ENCODE measurements around the gene PRKCZ.
A peak's percentile ranks its signal among the peaks of the same experiment; 100 is the strongest.

PRKCZ gene

DNA sequence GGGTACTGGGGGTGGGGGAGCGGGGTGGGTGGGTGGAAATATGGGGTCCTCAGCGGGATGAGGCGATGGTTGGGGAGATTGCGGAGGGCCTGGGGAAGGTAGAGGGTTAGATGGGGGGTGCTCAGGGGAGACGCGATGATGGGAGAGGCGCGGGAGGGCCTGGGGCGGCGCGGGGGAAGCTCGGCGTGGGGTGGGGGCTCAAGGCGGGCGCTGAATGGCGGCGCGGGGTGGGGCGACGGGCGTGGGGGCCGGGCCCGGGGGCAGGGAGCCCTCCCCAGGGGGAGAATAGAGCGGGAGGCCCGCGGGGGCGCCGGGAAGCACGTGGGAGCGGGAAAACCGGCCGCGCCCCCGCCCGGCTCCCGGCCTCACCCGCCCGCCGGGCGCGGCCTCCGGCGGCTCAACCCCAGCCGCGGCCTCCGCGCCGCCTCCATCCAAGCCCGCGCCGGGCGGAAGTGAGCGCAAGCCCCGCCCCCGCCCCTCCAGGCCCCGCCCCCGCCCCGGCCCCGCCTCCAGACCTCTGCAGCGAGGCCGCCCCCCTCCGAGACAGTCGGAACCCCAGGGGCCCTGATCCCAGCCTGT lies 144.2 kb downstream of the PRKCZ start, which contains the start of gene FAAP20:
Gene FAAP20 (minus strand): TSS at position 454 of the 579 bp plus-strand sequence. CDS start 23 bp downstream, at position 431.
- peak; percentile 40 for DNase-seq (ENCODE audit: low spot score)

DNA sequence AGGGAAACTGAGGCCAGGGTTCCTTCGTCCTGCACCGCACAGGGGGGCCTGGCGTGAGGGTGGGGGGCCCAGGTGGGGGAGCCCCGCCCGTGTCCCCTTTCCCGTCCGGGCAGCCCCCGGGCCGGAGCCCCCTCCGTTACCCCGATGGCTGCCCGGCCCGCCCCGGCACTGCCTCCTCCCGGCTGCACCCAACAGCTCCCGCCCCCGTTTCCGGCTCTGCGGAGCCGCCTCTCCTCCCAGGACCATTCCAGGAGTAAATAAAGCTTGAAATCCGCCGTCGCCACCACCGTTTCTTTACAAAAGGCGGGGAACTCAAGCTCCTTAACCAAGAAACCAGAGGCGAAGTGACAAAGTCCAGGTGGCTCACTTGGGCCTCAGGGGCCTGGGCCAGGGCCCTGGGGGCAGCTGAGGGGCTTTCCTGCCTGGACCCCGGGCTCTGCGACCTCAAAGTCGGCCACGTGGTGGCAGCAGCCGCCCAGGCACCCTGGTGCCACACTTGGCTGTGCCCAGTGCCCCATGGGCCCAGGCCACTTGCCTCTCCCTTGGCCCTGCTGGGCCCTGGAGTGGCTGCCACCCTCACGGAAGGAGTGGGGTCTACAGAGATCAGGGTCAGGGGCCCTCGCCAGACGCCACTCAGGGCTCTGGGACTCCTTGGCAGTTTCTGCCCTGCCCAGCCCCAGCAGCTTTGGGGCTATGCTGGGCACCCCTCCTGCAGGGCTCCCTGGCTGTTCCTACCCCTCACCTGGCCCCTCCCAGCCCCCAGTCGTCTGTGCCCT lies 144.9 kb downstream of the PRKCZ start:
- peak; percentile 77 for DNase-seq (ENCODE audit: low spot score)

DNA sequence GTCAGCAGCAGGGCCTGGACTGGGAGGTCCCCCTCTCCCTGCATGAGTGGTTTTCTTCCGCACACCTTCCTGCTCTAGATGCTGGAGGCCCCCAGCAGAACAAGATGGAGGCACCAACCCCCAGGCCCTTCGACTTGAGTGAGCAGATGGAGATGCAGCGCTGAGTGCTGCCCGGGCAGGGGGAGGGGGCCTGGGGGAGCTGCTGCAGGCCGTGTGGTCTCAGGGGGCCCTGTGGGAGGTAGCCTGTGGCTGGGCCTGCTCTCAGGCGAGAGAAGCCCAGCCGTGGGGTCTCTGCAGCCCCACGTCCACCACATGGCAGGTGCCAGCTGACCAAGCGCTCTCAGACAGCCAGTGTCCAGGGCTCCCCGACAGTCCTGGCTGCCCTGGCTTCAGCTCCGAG lies 145.6 kb downstream of the PRKCZ start:
- DNase-seq (ENCODE audit: low spot score), result no peak

DNA sequence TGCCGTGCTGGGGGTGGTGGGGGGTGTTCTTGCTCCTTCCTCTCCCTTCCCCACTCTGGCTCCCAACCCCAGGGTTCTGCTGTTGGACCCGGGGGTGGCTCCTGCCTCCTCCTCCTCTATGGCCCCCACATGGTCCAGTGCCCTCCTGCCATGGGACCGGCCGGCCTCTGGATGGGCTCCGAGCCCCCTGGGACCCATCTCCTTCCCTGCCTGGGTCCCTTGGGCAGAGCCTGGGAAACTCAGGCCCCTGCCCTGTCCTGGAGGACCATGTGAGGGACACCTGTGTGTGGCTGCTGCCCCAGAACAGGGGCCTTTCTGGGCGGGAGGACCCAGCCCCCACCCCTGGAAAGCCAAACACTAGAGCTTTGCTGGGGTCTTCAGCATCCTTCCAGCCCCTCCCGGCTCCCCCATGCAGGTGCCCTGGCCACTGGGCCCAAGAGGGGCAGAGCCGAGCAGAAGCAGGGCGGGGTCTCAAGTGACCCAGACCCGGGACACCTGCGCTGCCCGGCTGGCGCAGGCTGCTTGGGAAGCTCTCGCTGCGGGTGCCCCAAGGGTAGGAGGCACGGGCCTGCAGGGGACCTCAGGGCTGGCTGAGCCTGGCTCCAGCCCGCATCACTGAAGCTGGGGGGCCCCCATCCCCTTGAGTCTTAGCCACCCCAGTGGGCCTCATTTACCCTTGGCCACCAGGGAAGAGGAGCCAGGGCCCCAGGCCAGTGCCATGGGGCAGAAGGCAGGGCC lies 146.9 kb downstream of the PRKCZ start:
- DNase-seq (ENCODE audit: low spot score), result no peak

DNA sequence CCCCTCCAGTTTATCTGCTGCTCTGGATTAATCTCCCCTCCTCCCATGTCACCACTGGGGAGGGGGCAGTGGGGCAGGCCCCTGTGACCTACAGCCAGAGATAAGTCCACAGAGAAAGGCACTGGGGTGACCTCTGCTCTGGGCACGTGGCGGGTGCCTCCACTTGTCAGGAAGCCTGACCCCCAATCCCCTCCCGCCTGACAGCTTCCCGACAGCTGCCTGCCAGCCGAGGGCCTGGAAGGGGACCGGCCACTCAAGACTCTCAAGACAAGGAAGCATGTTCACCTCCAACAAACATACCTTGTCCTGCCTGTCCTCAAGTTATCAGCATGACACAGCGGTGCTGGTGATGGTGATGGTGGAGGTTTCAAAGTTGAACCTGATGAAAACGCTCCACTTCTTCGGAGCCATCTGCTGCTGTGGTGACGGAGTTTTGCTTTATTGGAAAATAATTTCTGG lies 147.5 kb downstream of the PRKCZ start:
- no peak for DNase-seq (ENCODE audit: low spot score)

DNA sequence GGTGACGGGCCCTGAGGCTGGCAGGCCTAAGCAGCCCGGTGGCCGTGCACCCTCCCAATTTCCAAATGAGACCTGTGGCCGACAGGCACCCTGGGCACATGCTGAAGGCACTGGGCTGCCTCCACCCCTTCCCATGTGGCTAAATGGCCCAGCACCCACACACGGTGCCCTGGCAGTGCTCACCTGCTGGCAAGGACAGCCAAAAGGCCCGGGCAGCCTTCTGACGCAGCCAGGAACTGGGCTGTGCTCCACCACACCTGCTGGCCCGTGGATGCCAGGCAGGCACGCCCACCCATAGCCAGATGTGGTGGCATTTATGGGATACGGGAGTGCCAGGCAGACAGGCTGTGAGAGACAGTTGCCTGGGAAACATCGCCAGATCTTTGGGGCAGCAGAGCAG lies 148.4 kb downstream of the PRKCZ start:
- no peak for DNase-seq (ENCODE audit: low spot score)

DNA sequence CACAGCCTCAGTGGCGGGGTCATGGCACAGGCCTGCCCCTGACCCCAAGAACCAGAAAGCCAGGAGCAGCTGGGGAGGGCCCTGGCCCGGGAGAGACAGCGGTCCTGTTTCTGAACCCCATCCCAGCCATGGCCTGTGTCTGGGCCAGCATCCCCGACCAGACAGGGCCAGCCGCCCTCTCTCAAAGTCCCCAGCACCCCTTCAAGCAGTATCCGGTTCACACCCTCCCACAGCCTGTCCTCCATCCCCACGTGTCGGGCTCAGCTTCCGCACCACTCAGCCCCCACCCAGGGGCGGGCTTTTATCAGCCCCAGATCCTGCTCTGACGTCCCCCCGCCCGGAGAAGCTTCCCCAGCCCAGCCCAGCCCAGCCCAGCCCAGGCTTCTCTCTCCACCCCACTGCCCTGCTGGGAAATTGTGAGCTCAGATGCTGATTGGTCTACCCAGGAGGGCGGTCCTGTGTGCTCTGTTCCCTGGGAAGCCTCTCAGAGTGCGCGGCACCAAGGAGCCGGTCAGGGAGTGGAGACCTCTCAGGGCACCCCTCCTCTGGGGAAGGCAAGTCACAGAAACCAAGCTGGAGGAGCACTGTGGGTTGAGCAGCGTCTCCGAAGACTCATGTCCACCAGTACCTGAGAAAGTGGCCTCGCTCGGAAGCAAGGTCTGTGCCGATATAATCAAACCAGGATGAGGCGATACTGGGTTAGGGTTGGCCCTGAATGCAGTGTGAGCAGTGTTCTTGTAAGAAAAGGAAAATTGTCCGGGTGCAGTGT lies 149.0 kb downstream of the PRKCZ start:
- DNase-seq (ENCODE audit: low spot score), result peak; percentile 80

DNA sequence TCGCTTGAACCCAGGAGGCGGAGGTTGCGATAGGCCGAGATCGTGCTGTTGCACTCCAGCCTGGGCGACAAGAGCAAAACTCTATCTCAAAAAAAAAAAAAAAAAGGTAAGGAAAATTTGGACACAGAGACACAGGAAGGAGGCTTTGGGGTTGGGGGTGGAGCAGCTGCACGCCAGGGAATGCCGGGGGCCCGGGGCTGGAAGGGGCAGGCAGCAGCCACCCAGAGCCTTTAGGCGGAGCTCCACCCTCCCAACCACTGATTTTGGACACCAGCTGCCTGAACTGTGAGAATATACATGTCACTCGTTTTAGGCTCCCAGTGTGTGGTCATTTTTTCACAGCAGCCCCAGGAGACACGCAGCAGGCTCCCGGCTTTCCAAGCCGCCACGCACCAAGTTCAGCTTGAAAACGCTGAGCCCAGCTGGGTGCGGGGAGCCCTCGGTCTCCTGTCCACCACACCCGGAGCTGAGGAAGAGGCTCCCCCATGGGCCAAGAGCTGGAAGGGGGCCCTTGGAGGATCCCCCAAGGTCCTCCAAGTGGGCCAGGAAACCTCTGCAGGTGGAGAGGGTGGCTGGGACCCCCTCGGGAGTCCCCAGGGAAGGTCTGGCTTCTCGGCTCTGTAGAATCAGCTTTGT lies 150.2 kb downstream of the PRKCZ start:
- no peak for DNase-seq (ENCODE audit: low spot score)

DNA sequence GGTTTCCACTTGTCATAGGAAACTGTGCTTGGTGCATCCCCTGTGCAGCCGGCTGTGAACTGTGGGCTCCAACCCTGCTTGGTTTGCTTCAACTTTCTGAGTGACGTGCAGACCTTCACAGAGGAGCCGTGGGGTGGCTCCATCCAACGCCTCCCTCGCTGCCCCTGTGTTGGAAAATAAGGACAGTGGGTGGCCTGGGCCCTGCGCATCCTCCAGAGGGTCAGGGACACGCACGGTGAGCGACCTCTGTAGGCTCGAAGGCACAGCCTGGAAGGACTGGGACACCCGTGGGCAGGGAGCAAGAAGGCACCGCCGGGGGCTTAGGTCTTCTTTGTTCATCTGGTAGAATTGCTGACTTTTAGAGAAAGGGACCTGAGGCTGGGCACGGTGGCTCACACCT lies 150.9 kb downstream of the PRKCZ start:
- DNase-seq (ENCODE audit: low spot score), result no peak

DNA sequence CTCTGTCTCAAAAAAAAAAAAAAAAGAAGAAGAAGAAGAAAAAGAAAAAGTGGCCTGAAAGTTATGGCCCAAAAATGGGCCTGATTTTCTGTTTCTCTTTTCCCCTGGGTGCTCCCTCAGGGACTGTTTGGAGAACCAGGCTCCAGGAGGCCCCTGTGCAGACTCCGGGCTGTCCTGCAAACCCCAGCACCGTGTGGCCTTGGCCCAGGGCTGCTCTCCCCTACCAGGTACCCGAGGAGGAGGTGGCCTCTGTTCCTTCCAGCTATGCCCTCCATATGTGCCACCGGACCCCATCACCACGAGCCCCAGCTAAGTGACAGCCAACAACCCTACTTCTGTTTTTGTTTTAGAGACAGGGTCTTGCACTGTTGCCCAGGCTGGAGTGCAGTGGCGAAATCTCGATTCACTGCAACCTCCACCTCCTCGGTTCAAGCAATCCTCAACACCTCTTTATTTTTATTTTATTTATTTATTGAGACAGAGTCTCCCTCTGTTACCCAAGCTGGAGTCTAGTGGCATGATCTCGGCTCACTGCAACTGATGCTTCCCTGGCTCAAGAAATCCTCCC lies 151.9 kb downstream of the PRKCZ start:
- no peak for DNase-seq (ENCODE audit: low spot score)

DNA sequence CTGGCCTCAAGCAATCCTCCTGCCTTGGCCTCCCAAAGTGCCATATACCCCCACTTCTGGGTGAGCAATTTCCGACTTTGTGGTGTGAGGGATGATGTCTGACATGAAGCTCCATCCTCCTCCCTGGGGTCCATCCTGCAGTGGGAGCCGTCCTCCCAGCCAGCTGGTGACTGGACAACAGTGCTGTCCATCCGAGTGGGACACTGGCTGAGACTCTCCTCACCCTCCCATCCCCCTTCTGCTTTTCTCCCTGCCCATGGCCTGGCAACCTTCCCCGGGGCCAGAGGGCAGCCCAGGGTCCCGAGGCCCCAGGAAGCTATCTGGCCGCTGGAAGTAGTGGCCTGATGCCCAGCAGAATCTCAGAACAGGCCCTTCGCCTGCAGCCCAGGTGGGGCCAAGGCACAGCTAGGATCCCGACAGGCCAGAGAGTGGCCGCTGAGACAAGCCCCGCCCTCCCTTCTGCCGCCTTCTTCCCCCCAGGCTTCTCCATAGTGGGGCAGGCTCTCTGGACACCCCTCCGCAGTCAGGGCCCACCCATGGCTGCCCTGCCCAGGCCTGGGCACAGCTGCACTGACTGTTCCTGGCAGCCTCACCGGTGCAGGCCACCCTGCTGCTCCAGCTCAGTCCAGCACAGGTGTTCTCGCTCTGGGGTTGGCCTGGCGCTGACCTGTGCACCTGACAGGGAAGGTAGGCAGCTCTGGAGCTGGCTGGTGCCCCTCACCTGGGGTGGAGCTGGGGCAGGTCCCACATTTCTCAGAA lies 152.8 kb downstream of the PRKCZ start:
- no peak for DNase-seq (ENCODE audit: low spot score)

DNA sequence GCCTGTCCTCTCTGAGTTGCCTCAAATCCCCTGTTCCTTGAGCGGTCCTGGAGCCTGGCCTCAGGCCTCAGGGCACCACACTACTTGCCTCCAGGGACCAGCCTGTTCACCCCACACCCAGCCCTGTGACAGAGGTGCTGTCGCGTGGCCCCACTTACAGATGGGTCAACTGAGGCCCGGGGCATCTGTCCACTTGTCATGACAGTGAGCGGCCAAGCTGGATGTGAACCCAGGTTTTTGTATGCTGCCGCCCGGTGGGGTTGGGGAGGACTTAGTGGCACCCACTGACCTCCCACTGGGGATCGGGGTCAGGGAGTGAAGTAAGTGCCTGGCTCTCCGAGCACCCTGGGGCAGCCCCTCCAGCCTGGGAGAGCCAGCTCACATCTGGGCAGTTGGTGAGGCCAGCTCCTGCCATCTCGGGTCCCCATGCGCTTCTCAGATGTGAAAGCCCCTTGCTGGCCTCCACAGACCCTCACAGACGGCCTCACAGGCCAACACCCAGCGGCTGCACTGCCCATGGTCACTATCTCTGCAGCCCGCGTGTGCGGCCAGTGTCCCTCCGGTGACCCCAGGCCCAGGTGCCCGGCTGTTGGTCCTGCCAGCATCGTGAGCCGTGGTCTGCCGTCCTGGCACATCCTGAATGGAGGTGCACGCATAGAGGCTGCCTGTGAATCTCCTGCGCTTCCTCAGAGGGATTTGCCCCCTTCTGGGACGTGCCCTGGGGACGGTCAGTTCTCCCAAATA lies 153.6 kb downstream of the PRKCZ start:
- no peak for DNase-seq (ENCODE audit: low spot score)

DNA sequence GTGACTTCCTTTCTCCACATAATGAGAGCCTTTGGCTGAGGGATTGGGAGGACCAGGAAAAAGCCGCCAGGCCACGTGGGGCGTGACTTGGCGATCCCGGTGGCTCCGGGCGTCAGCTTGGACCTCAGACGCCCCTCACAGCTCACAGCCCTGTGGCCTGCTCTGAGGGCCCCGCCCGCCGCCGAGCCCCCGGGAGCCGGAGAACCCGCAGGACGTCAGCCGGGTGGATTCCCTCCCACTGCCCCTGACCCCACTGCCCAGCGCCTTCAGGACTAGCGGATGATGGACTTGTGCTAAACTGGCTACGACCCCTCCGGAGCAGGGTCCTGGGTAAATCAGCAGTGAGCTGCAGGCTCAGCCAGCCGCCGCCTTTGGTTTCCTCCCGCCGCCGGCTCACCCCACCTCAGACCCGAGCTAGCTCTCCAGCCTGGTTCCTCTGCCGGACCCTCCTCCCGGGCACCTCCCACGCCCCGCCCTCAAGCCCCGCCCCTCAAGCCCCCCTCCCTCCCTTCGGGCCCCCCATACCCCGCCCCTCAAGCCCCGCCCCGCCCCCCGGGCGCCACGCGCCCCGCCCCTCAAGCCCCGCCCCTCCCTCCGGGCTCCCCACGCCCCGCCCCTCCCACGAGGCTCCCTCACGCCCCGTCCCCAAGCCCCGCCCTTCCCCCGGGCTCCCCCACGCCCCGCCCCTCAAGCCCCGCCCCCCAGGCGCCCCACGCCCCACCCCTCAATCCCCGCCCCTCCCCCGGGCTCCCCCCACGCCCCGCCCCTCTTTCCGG lies 154.4 kb downstream of the PRKCZ start:
- DNase-seq (ENCODE audit: low spot score), result peak; percentile 64

DNA sequence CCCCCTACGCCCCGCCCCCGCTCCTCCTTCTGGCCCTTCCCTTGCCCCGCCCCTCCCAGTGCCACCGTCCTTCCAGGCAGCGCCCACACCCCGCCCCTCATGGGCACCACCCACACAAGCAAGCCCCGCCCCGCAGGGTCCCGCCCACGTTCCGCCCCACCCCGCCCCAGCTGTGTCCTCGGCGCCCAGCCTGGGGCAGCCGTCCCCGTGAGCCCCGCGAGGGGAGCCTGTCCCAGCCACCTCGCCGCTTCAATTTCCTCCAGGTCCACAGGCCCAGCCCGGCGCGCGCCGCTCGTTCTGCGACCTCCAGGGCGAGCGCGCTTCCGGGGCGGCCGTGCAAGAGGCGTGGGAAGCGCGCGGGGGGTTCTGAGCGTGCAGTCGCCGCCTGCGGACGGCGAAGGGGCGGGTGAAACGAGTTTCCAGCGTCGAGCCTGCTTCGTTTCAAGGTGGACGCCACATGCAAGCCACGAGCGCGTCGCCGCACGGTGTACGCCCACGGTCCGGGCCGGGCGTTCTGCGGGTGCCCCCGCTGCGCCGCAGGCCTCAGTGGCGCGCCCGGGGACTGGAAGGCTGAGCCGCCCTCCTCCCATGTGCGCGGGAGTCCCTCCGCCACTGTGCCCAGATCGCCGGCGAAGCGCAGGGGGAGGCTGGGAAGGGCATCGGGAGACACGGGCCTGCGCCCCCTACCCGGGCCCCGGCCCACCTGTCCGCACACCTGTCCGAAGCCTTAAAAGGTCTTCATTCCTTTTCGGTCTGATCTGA lies 155.2 kb downstream of the PRKCZ start:
- DNase-seq (ENCODE audit: low spot score), result peak; percentile 64

DNA sequence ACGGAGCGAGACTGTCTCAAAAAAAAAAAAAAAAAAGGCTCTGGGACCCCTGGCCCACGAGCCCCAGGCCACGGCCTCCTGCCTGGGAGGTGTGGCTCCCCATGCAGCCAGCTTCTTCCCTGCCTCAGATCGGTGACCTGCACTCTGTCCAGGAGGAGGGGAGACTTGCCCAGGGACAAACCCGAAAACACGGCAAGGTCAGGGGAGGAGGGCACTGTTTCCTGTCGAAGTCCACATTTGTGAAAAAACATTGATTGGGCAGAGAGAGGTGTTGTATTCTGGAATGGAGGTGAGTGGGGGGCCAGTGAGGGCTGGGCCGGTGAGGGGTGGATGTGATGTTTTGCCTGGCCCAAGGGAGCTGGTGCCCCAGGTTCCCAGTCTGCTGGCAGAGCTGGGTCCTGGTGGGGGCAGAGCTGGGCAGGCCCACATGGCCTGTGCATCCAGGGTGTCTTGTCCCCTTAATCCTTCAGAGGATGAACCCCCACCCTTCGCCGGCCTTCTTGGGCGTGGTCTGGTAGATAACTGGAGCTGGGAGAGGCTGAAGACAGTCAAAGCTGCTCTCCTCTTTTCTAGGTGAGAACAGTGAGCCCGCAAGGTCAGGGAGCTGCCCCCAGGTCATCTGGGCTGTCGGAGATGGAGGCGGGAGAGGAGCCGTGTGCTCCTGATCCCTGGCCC lies 156.7 kb downstream of the PRKCZ start:
- no peak for DNase-seq (ENCODE audit: low spot score)

DNA sequence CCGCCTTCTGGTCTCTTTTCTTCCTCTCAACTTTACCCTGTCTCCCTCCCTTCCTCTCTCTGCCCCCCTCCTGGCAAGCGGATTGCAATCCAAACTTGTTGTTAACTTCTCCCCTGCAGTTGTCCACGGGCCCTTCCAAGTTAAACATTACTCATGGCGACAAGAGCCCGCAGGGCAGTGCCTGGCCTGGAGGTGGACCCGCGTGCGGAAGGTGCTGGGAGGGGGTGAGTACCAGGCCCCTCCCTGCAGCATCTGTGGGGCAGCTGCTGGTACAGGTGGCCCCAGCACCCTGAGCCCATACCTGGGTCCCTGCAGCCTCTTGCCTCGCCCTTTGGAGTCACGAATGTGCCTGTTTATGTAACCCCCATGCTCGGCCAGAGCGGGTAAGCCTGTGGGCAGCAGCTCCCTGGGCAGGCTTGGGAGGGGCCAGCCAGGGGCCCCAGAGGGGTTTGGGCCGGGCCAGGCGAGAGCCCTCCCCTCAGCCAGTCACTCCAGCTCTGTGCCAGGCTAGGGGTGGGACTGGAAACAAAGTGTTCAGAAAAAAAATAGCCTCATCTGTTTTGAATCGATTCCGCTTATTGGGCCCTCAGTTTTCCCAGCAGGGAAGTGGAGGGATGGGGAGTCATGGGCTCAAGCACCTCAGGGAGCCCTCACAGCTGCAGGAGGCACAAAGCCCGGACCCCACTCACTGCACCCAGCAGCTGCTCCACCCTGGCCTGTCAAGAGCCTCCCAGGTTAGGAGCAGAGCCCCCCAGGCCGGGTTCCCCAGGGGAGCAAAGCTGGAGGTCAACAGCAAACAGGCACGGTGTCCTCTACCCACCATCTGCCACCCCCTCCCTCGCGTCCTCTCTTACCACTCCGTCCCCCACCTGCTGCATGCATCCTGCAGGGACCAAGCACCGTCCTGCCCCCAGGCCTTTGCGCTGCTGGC lies 158.4 kb downstream of the PRKCZ start:
- DNase-seq (ENCODE audit: low spot score), result no peak
